GM19397 (cell line): ENCODE measurements around the gene GALR3.
"Not testable (repeated sequence)": the region's sequence is repeated elsewhere in the genome, so short reads cannot be mapped to it uniquely, and the experiment has no call there.

Experiments used
- ATAC-seq: cut with Tn5 transposase; IDR thresholded peaks from one replicate; pipeline ENCODE4 v1.9.1; 2021; ENCODE audit warnings: mild to moderate bottlenecking, moderate library complexity; ENCODE audit not compliant: unreplicated experiment

Gene GALR3, protein sequence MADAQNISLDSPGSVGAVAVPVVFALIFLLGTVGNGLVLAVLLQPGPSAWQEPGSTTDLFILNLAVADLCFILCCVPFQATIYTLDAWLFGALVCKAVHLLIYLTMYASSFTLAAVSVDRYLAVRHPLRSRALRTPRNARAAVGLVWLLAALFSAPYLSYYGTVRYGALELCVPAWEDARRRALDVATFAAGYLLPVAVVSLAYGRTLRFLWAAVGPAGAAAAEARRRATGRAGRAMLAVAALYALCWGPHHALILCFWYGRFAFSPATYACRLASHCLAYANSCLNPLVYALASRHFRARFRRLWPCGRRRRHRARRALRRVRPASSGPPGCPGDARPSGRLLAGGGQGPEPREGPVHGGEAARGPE

DNA sequence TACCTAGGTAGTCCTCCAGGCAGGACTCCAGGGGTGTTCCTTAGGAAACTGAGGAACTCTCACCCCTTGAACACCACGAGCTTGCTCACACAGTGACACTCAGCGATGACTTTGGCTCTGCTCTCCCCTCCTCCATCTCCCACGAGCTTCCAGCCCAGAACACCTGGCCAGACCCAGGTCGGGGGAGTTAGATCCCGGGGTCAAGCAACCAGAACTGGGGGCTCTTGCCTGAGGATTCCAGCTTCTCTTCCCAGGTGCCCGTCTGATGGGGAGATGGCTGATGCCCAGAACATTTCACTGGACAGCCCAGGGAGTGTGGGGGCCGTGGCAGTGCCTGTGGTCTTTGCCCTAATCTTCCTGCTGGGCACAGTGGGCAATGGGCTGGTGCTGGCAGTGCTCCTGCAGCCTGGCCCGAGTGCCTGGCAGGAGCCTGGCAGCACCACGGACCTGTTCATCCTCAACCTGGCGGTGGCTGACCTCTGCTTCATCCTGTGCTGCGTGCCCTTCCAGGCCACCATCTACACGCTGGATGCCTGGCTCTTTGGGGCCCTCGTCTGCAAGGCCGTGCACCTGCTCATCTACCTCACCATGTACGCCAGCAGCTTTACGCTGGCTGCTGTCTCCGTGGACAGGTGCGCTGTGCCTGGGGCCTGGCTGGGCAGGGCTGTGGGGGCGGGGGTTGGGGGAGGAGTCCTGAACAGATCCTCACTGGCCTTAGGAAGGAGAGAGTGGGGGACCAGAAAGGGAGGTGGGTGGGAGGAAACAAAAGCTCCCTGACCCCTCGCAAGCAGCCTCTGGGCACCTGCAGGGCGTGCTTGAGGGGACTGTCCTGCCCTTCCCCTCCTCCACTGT, at the start of gene GALR3:
GALR3 (plus strand) TSS at position 249 of the 852 bp plus-strand sequence; CDS start at position 274, 25 bp downstream.
- ATAC-seq, result no peak

DNA sequence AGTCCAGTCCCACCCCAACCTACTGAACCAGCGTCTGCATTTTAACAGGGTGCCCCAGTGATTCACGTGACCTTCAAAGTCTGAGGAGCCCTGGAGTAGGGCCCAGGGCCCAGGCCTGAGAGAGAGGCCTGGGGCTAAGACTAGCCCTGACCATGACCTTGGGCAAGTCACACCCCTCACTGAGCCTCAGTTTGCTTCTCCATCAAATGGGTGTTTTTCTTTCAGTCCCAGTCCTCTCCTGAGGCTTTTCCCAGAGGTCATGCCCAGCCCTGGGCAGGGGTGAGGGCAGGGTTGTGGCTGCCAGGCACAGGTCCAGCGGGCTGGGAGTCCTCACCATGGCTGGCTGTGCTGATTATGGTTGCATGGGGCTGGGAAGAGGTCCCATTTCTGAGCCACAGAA, 48.5 kb upstream of the GALR3 start:
- ATAC-seq, result no peak

DNA sequence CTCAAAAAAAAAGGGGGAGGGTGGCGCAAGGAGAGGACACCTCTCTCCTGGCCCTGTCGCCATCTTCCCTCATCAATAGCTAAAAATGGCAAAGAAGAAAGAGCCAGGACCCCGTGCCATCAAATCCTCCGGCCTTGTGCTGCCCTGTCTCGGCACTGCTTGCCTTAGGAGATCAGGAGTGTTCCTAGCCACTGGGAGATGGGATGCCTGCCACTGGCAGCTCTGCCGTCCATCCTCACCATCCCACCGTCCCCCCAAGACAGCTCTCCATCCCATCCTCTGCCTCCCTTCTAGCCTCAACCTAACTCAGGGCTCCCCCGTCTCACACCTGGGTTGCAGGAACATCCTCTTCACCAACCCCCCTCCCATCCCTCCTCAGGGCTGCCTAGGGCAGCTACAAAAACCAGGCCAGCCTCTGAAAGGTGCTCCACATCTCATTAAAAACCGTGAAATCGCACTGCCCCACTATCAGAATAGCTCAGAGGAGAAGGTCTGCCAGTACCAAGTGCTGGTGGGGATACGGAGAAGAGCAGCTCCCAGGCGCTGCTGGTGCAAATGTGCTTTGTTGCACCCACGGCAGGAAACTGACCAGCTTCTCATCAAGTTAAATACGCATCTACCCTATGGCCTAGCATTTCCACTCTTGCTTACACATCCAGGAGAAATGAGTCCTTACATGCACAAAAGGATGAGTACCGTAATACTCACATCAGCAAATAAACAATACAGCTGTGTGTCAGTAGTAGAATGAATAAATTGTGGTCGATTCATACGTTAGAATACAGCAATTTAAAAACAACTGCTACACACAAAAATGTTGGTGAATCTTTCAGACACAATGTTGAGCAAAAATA, 47.2 kb upstream of the GALR3 start:
- no peak for ATAC-seq

DNA sequence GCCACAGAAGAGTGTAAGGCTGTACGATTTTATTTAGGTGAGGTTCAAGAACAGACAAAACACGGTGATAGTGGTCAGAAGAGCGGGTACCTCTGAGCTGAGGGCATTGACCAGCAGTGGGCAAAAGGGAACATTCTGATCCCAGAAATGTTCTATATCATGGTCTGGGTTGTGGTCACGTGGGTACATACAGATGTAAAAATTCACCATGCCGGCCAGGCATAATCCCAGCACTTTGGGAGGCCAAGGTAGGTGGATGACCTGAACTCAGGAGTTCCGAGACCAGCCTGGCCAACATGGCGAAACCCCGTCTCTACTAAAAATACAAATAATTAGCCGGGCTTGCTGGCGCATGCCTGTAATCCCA, 46.6 kb upstream of the GALR3 start:
- ATAC-seq, result no peak

DNA sequence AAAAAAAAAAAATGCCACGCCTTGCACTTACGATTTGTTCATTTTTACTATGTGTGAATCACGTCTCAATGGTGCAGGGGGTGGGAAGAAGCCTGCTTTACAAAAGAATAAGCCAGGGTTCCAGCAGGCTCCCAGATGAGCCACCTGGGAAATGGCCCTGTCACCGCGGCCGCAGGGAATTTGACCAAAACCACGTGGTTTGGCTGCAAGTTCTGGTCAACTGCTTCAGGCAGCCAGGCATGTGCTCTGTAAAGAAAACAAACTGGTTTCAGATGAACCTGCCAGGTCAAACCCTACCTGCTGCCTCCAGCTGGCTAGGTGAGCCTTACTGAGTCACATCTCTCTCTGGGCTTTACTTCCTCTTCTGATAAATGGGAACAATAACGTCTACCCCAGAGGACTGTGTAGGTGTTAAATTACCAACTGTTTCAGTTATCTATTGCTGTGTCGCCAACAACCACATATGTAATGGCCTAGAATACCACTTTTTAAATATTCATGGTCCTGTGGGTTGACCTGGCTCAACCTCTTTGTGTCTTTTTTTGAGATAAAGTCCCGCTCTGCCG, 46.0 kb upstream of the GALR3 start:
- ATAC-seq, result no peak

DNA sequence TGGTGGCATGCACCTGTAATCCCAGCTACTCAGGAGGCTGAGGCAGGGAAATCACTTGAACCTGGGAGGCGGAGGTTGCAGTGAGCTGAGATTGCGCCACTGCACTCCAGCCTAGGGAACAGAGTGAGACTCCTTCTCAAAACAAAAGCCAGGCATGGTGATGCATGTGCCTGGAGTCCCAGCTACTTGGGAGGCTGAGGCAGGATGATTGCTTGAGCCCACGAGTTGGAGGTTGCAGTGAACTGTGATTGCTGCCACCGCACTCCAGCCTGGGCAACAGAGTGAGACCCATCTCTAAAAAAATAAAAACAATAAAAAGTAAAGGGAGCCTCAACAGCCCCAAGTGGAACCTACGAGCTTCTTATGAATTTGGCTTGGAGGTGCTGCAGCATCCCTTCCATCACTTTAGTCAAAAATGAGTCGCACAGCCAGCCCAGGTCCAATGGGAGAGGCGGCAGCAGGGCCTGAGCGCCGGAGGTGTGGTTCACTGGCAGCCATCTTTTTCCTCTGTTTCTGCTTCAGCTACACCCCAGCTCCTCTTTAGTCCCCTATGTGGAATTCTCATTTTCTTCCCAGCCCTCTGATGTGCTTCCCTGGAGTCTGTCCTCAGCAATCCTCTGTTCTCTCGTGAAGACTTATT, 44.7 kb upstream of the GALR3 start:
- ATAC-seq, result no peak

DNA sequence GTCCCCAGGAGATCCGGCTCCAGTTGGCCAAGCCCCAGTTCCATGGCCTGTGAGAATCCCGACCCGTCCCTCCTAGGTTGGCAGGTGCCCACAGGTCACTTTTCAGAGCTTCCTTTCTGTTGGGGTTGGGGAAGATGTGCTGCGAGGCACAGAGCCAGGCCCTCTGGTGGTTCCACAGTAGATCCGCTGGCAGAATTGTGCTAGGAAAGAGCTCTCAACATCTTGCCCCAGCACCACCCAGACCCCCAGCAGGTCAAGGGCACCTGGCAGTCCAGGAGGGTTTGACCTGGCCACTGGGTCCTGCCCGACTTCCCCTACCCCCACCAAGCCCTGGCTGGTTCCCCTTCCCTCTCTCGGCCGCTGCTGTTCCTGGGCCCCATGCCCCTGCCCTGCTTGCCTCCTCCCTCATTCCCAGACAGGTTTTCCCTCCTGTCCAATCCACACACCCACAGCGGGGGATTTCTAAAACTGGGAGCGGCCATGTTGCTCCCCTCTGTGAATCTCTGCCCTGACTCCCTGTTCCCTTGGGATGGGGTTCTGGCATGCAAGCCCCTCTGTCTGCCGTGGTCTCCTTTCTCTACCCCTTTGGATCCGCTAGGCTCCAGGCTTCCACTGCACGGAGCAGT, 41.6 kb upstream of the GALR3 start:
- no peak for ATAC-seq

DNA sequence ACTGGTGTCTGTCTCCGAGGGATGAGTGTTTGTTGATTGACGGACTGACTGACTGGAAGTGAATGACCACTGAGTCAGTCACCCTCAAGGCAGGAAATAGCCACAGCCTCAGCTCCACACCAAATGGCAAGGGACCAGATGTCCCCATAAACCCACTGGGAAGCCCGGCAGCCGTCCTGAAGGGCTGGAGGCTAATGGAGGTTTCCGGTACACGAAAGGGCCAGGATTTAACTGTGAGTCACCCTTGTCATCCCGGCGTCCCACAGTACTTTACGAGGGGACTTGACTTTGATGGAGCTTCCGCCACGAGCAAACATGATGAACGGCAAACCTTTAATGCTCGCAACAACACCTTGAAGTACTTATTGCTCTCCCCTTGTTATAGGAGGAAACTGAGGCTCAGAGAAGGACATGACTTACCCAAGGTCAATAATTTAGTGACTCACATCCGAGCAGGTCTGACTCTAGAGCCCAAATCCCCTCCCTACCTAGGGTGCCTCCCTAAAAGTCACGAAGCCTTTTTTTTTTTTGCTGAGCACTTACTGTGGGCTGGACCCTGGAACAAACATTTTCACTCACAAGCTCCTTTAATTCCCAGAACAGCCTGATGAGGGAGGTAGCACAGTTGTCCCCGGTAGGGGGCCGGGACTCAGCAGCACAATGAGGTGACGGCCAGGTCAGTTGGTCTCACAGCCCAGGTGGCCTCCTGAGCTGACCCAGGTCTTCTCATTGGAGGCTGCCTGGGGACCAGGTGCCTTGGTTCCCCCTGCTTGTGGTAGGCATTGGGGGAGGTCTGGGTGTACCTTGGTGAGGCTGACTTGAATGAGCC, 40.6 kb upstream of the GALR3 start:
- no peak for ATAC-seq

DNA sequence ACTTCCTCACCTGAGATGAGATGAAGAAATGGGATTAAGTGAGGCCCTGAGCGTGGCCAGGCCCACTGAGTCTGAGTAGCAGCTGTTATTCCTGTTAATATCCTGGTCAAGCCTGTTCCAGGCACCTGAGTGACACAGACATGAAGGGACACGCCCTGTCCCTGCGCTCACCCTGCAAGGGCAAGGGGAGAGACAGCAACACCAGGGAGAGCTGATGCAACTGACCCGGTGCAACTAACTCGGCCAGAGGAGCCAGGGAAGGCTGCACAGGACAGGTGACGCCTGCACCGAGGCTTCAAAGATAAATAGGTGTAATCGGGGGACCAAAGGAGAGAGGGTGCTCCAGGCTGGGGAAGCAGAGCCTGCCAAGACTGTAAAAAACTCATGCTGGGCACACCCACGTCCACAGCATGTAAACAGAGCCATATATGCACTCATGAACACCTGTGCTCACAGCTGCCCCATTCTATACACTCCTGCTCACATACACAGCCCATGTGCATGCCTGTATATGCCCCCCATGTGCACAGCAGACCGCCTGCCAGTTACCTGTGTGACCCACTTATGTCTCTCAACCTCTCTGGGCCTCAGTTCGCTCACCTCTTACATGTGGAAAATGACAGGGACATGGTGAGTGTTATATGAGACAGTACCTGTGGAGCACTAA, 38.2 kb upstream of the GALR3 start:
- ATAC-seq, result no peak

DNA sequence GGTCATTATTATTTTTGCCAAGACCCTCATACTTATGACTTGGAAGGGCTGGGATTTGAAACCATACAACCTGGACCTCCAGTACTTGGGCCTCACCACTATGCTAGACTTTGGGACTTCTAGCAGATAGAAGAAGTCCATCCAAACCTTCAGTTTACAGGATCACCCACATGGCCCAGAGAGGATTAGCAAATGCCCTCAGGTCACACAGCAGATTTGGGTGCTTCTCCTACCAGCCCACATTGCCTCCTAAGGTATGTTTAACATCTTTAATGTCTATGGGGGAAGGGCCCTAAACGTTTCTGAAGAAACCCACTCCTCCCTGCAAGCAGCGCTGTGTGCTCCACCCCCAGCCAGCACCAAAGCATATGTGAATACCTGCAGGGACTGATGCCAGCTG, 32.9 kb upstream of the GALR3 start:
- ATAC-seq, result no peak

DNA sequence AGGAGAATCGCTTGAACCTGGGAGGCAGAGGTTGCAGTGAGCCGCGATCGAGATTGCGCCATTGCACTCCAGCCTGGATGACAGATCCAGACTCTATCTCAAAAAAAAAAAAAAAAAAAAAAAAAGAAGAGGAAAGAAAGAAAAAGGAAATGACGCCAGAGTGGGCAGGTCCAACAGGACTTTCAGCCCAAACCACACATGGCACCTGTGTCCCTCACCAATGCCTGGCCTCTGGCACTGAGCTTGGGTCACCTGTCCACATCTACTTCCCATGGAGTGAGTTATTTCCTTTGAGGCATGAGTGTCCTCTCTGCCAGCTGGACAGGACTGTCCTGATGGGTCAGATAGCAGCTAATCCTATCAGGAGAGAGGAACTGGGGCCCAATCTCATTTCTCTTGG, 30.7 kb upstream of the GALR3 start:
- ATAC-seq, result no peak

DNA sequence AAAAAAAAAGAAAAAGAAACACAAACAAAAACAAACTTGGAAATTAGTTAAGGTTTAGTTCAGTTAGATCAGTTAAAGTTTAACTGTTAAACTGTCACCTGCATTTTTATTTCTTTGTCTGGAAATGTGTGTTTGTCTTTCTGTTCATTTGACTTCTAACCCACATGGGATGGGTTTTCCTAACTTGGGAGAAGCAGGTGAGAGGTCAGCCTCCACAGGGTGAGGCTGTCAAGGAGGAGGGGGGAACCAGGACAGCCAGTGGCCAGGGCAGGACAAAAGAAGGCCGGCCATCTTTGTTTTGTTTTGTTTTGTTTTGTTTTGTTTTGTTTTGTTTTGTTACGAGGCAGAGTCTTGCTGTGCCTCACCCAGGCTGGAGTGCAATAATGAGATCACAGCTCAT, 28.8 kb upstream of the GALR3 start:
- no peak for ATAC-seq

DNA sequence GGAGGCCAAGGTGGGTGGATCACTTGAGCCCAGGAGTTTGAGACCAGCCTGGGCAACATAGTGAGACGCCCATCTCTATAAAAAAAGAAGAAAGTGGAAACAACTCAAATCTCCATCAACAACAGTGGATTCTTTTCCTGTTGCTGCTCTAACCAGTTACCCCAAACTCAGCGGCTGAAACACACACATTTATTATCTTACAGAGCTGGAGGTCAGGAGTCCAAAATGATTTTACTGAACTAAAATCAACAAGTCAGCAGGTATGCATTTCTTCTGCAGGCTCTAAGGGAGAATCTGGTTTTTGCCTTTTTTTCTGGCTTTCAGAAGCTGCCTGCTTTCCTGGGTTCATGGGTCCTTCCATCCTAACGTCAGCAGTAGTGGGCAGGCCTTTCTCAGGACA, 27.1 kb upstream of the GALR3 start:
- ATAC-seq, result no peak

DNA sequence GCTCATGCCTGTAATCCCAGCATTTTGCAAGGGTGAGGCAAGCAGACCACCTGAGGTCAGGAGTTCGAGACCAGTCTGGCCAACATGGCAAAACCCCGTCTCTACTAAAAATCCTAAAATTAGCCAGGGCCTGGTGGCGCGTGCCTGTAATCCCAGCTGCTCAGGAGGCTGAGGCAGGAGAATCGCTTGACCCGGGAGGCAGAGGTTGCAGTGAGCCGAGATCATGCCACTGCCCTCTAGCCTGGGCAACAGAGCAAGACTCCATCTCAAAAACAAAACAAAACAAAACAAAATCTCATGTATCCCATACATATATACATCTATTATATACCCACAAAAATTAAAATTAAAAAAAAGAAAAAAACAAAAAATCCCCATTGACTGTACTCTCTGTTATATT, 25.9 kb upstream of the GALR3 start:
- not testable (repeated sequence) for ATAC-seq

DNA sequence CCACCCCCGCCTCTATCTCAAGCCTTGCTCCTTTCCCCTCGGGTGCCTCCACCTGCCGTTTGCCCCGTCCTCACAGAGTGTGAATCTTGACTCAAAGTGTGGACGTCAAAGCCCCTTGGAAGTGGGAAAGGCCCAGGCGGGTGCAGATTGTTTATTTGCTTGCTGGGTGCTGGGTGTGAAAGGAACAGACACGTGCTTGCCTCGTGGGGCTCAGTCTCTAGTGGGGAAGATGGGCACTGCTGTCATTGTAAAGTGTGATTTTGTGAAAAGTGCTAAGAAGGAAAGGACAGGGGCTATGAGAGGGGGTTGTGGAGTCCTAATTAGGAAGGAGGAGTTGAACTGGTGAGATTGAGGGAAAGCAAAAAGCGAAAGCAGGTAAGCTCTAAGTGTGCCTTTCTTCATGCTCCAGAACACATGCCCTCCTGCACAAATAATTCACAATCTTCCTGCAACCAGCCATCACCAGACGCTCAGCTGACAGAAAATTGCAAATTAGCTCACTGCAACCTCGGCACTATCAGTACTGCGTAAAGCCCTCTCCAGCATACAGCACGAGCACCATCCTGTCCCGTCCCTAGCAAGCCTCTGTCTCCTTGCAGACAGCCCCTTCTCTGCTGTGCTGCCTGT, 25.2 kb upstream of the GALR3 start:
- no peak for ATAC-seq

DNA sequence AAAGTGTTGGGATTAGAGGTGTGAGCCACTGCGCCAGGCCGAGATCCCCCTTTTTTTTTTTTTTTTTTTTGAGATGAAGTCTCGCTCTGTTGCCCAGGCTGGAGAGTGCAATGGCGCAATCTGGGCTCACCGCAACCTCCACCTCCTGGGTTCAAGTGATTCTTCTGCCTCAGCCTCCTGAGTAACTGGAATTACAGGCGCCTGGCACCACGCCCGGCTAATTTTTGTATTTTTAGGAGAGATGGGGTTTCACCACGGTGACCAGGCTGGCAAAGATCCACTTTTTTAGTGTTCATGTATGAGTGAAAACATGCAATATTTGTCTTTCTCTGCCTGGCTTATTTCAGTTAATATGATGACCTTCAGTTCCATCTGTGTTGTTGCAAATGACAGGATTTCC, 23.2 kb upstream of the GALR3 start:
- ATAC-seq, result not testable (repeated sequence)

DNA sequence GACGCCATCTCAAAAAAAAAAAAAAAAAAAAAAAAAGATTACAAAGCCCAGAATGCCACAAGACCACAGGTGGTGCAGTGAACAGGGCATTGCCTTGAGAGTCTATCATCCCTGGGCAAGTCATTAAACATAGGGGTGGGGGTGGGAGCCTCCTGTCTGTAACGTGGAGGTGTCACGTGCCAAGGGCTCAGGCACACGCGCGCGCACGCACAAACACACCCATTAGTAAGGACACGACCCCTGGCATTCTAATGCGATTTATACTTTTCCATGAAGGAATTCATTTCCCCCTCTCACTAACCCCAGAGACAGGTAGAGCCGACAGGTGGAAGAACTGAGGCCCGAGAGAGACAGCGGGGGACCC, 21.3 kb upstream of the GALR3 start:
- no peak for ATAC-seq
